A673 (cell line): ENCODE data around the gene MPPE1. TPM values are rescaled to one million over a fixed set of nuclear protein-coding genes. Genes with fewer than 3 reads are reported as not detected.

ENCODE experiments used
- BruUV-seq: library from RNA; stranded (reverse); fragments of 400-500 nt; replicated peaks from 2 replicates; lab custom pipeline; 2021; lab: Mats Ljungman, UMichigan
- CTCF ChIA-PET: fragments of 300-600 bp; sonication (Branson Sonifier 250); formaldehyde crosslinking; loops from one replicate; lab custom pipeline; 2022; ENCODE audit warnings: antibody characterized with exemption; lab: Charles Lee
- POLR2A ChIA-PET: fragments of 300-600 bp; sonication (Branson Sonifier 250); formaldehyde crosslinking; loops from one replicate; lab custom pipeline; 2022; ENCODE audit warnings: antibody characterized with exemption; ENCODE audit not compliant: low non-redundant PET; lab: Charles Lee
- DNase-seq: peaks from one replicate; pipeline ENCODE4 v3.0.0-alpha.2; 2015; ENCODE audit warnings: low spot score
- H3K27ac ChIP-seq: fragments of 200-600 bp; sonication (generic); 2 replicates; pipeline ENCODE4 v1.5.1; 2016; ENCODE audit warnings: mixed run types, low read depth, mild to moderate bottlenecking, mixed read lengths, antibody characterized with exemption, low read length; ENCODE audit not compliant: poor library complexity, severe bottlenecking
- H3K27me3 ChIP-seq: fragments of 200-600 bp; sonication (generic); replicated peaks from 2 replicates; pipeline ENCODE4 v1.6.1; 2017; ENCODE audit warnings: mixed run types, low read depth, mild to moderate bottlenecking, mixed read lengths, antibody characterized with exemption, low read length; ENCODE audit not compliant: insufficient read depth, poor library complexity
- H3K36me3 ChIP-seq: fragments of 200-600 bp; sonication (generic); 2 replicates; pipeline ENCODE4 v1.6.1; 2016; ENCODE audit warnings: mixed run types, mild to moderate bottlenecking, mixed read lengths, antibody characterized with exemption, low read length; ENCODE audit not compliant: insufficient read depth, poor library complexity, severe bottlenecking
- H3K4me1 ChIP-seq: fragments of 200-600 bp; sonication (generic); 2 replicates; pipeline ENCODE4 v1.6.1; 2017; ENCODE audit warnings: mixed run types, mild to moderate bottlenecking, mixed read lengths, antibody characterized with exemption, low read length; ENCODE audit not compliant: insufficient read depth, poor library complexity, severe bottlenecking
- H3K4me3 ChIP-seq: fragments of 200-600 bp; sonication (generic); 2 replicates; pipeline ENCODE4 v1.5.1; 2016; ENCODE audit warnings: low read depth, mixed run types, mild to moderate bottlenecking, mixed read lengths, low read length; ENCODE audit not compliant: poor library complexity, severe bottlenecking
- H3K9me3 ChIP-seq: fragments of 200-600 bp; sonication (generic); 2 replicates; pipeline ENCODE4 v1.6.1; 2016; ENCODE audit warnings: mixed run types, low read depth, mild to moderate bottlenecking, mixed read lengths, antibody characterized with exemption, low read length; ENCODE audit not compliant: poor library complexity, severe bottlenecking
- EZH2 ChIP-seq: fragments of 200-600 bp; sonication (generic); IDR thresholded peaks from 2 replicates; pipeline ENCODE4 v1.6.1; 2017; ENCODE audit warnings: borderline replicate concordance, low read depth, mild to moderate bottlenecking, mixed read lengths, antibody characterized with exemption, low read length; ENCODE audit not compliant: poor library complexity, severe bottlenecking
- intact Hi-C: fragments of 100-400 bp; cut with micrococcal nuclease; formaldehyde crosslinking; loops from one replicate; pipeline ENCODE4 v1.10.0; 2022; ENCODE audit not compliant: unreplicated experiment
- total RNA-seq: library from RNA; stranded (reverse); gene quantifications from 2 replicates; pipeline ENCODE4 v1.2.3, GENCODE V29; 2021
- TF ChIP-seq, protein P1 (sequence below): fragments of 300-800, 200-600 bp; sonication (generic); conservative IDR thresholded peaks from 2 replicates; pipeline ENCODE4 v1.5.1; 2017; ENCODE audit warnings: low read depth, mild to moderate bottlenecking, antibody characterized with exemption, low read length, moderate library complexity, mixed read lengths

MPPE1 gene
- total RNA-seq, 1 experiment from 2014 or later: 17.6 TPM

DNA sequence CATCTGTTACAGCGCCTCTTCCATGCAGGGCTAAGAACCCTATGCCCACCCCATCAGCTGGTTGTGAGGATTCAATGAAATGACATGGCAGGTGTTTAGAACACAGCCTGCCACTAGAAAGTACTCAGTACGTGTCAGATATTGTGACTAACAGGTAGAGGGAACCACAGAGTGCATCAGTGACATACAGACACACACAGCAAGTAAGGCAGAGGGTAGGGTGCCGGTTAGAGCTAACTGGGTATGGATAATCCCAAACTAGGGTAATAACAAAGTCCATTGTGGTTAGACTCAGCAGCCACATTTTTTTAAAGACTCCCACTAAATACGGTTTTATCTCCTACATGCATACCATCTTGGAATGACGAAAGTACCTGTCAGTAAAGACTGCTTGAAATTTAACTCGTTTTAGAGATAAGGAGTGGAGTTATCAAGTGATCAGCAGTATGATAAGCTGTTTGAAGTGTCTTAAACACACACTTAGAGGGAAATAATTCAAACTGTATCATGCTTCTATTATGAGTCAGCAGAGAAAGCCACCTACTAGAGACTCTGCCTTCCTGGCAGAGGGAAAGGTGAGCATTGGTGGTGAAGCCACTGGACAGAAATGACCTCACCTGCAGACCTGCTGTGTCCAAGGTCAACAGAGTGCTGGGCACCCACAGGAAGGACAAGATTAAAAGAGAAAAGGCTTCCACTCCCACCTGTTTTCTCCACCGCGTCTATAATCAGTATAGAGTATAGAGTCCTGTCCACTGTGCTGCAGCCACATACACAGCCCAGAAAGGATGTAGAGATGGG is 20.6 kb downstream of the MPPE1 start:
- Histone ChIP-seq H3K27ac (no peak overlapping the region), H3K27me3 (no peaks in the 10 kb centered on the region), H3K4me1 (no peaks in the 10 kb centered on the region), H3K36me3 (no peaks in the 10 kb centered on the region), H3K4me3 (no peak overlapping the region), H3K9me3 (no peaks in the 10 kb centered on the region)
- POLR2A ChIA-PET: no interaction called here
- intact Hi-C loops: no loop called here
- CTCF ChIA-PET: no interaction called here
- DNase-seq: no peak
- TF ChIP-seq EZH2: no peak
- TF ChIP-seq, protein P1, sequence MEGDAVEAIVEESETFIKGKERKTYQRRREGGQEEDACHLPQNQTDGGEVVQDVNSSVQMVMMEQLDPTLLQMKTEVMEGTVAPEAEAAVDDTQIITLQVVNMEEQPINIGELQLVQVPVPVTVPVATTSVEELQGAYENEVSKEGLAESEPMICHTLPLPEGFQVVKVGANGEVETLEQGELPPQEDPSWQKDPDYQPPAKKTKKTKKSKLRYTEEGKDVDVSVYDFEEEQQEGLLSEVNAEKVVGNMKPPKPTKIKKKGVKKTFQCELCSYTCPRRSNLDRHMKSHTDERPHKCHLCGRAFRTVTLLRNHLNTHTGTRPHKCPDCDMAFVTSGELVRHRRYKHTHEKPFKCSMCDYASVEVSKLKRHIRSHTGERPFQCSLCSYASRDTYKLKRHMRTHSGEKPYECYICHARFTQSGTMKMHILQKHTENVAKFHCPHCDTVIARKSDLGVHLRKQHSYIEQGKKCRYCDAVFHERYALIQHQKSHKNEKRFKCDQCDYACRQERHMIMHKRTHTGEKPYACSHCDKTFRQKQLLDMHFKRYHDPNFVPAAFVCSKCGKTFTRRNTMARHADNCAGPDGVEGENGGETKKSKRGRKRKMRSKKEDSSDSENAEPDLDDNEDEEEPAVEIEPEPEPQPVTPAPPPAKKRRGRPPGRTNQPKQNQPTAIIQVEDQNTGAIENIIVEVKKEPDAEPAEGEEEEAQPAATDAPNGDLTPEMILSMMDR: no peak
- BruUV-seq: no TSS peak

DNA sequence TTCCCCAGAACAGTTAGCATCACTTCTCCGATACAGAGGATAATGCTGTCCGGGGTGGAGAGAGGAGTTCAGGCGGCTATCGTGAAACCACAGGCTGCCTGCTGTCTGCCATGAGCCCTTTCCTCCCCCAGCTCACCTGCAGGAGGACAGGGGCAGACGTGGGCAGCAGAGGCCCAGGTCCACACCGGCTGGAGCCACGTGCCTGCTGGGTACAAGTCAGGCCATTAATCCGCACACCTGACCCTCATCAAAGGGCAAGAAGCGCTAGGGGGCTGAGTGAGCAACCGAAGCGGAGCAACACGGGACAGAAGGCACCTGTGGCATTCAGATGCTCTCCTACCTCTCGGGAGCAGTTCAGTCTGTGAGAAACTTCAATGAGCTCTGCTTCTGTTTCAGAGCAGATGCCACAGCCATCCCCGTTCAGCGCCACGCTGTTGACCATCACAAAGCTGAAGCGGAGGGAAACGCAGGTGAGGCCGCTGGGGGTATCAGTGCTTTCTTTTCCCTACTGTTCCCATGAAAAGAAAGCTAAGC is 21.5 kb downstream of the MPPE1 start:
- CTCF ChIA-PET: no interaction called here
- H3K36me3 ChIP-seq: no peaks in the 10 kb centered on the region
- intact Hi-C loops: no loop called here

DNA sequence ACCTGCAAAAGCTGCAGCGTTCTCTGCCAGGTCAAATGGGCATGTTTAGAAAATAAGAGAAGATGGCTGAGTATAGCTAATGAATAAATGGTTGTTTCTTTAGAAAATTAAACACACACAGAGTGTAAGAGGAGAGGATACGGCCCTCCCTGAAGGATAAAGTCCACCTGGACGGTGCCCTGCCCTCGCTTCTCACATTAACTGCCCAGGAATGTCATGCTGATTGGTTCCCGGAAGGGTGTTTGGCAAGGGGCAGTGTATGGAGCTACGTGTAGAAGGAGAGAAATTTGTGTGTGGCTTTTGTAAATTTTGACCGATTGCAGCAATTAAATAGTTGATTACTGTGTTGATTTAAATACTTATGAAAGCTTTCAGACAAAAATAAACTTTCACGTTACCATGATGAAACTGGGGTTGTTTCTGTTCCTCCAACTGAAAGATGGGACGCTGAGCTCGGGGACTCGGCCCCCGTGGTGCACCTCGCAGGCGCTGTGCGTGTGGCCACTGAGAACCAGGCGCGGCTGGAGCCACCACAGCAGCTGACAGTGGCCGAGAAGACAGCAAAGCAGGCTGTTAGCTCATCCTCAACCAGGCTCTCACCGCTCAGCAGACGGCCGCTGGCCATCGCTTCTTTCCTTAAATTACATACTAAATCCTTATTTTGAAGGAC is 22.7 kb downstream of the MPPE1 start:
- Histone ChIP-seq H3K9me3 (no peaks in the 10 kb centered on the region), H3K27ac (no peak overlapping the region), H3K4me1 (no peaks in the 10 kb centered on the region), H3K36me3 (no peaks in the 10 kb centered on the region), H3K27me3 (no peaks in the 10 kb centered on the region), H3K4me3 (no peak overlapping the region)
- intact Hi-C loops: no loop called here
- TF ChIP-seq, protein P1: no peak
- no peak for TF ChIP-seq EZH2
- DNase-seq: no peak
- ChIA-PET POLR2A (no interaction called here), CTCF (no interaction called here)
- no TSS peak for BruUV-seq

More for the DNA sequence above, 21.5 kb downstream of the MPPE1 start:
- H3K27me3 ChIP-seq: no peaks in the 10 kb centered on the region
- BruUV-seq: no TSS peak
- no peak overlapping the region for H3K4me3 ChIP-seq
- no peak for DNase-seq
- H3K4me1 ChIP-seq: no peaks in the 10 kb centered on the region
- no peaks in the 10 kb centered on the region for H3K9me3 ChIP-seq
- TF ChIP-seq EZH2: no peak
- TF ChIP-seq, protein P1: no peak
- POLR2A ChIA-PET: no interaction called here
- H3K27ac ChIP-seq: no peak overlapping the region
